Measurements from ENCODE around the gene FAM241A.

Gene FAM241A

GRCh38 chr4:112145326-112145789 lies at the start of gene FAM241A:
Gene FAM241A, plus strand, starts transcription at chr4:112145454. Its CDS starts 127 bp downstream, at chr4:112145581.
- peak; percentile 30 to 62 for DNase-seq

- DNase-seq: no peak
Observed at GRCh38 chr4:112098841-112099530, 46.3 kb upstream of the FAM241A start.

GRCh38 chr4:112099701-112100297 lies 45.5 kb upstream of the FAM241A start:
- DNase-seq: peak; percentile 41 to 49

GRCh38 chr4:112102875-112103370 lies 42.3 kb upstream of the FAM241A start:
- DNase-seq: no peak

- DNase-seq: no peak
Observed at GRCh38 chr4:112105201-112105969, 39.9 kb upstream of the FAM241A start.

GRCh38 chr4:112109360-112110058 lies 35.7 kb upstream of the FAM241A start:
- no peak for DNase-seq

GRCh38 chr4:112110059-112110425 lies 35.2 kb upstream of the FAM241A start:
- no peak for DNase-seq

- no peak for DNase-seq
Observed at GRCh38 chr4:112111306-112111705, 33.9 kb upstream of the FAM241A start.

- DNase-seq: peak; percentile 22 to 28
Observed at GRCh38 chr4:112112095-112112494, 33.2 kb upstream of the FAM241A start.

GRCh38 chr4:112112590-112113170 lies 32.6 kb upstream of the FAM241A start:
- peak; percentile 87 to 89 for DNase-seq

- no peak for DNase-seq
Observed at GRCh38 chr4:112113864-112114263, 31.4 kb upstream of the FAM241A start.

GRCh38 chr4:112114452-112114851 lies 30.8 kb upstream of the FAM241A start:
- no peak for DNase-seq

- DNase-seq: no peak
Observed at GRCh38 chr4:112118742-112119352, 26.4 kb upstream of the FAM241A start.

- DNase-seq: no peak
Observed at GRCh38 chr4:112119353-112119783, 25.9 kb upstream of the FAM241A start.

GRCh38 chr4:112120021-112120420 lies 25.2 kb upstream of the FAM241A start:
- DNase-seq: no peak

- DNase-seq: no peak
Observed at GRCh38 chr4:112125416-112125815, 19.8 kb upstream of the FAM241A start.

- DNase-seq: no peak
Observed at GRCh38 chr4:112127048-112127637, 18.1 kb upstream of the FAM241A start.

GRCh38 chr4:112127803-112128202 lies 17.5 kb upstream of the FAM241A start:
- DNase-seq: no peak

- DNase-seq: no peak
Observed at GRCh38 chr4:112128452-112128851, 16.8 kb upstream of the FAM241A start.

- peak in 1 of 2 experiments; percentile 13 for DNase-seq
Observed at GRCh38 chr4:112130906-112131305, 14.3 kb upstream of the FAM241A start.

- DNase-seq: peak in 1 of 2 experiments; percentile 44
Observed at GRCh38 chr4:112136551-112136950, 8.7 kb upstream of the FAM241A start.

- no peak for DNase-seq
Observed at GRCh38 chr4:112138538-112138937, 6.7 kb upstream of the FAM241A start.

Measured in NCI-H524 (cell line).